Gastrocnemius medialis (tissue), 4 donors: ENCODE measurements around the gene C19orf25. TPM values are rescaled to one million over a fixed set of nuclear protein-coding genes. Genes with fewer than 3 reads are reported as not detected.

Source experiments
- ATAC-seq, 2 donors: fragments of 150-250 bp; one replicate each; pipeline ENCODE4 v1.9.1; 2016
- DNase-seq, 2 donors: peaks; one replicate each; pipeline ENCODE4 v3.0.0-alpha.2; 2019
- H3K27ac ChIP-seq, 4 donors: fragments of 200-600 bp; sonication (generic); 1 replicate in 1 of 4; 2 replicates in 3 of 4; pipeline ENCODE4 v1.5.1; 2016 to 2018; ENCODE audit warnings: mild to moderate bottlenecking in 2 of 4, moderate library complexity in 1 of 4
- H3K27me3 ChIP-seq, 3 donors: fragments of 200-600 bp; sonication (generic) in 2 of 3; 1 replicate in 1 of 3; 2 replicates in 2 of 3; pipeline versions ENCODE4 v1.5.1 to v1.6.0; 2016 to 2019; ENCODE audit warnings: mild to moderate bottlenecking in 1 of 3, moderate library complexity in 1 of 3
- H3K36me3 ChIP-seq, 2 donors: fragments of 200-600 bp; sonication (generic) in 1 of 2; one replicate each; pipeline ENCODE4 v1.5.1; 2017 to 2018
- H3K4me1 ChIP-seq, 2 donors: fragments of 200-600 bp; sonication (generic) in 1 of 2; one replicate each; pipeline ENCODE4 v1.5.1; 2016 to 2017; ENCODE audit warnings: mild to moderate bottlenecking in 2 of 2
- H3K4me3 ChIP-seq, 4 donors: fragments of 200-600 bp; sonication (generic) in 3 of 4; 1 replicate in 1 of 4; 2 replicates in 3 of 4; pipeline ENCODE4 v1.5.1; 2016 to 2019; ENCODE audit warnings: mild to moderate bottlenecking in 2 of 4
- H3K9me3 ChIP-seq, 3 donors: fragments of 200-600 bp; sonication (generic) in 2 of 3; 1 replicate in 1 of 3; 2 replicates in 2 of 3; pipeline ENCODE4 v1.5.1; 2016 to 2019
- CTCF ChIP-seq, 5 experiments: fragments of 450-650 bp in 3 of 5; fragments of 200-600 bp in 2 of 5; sonication (generic) in 2 of 5; IDR thresholded peaks in 4 of 5; conservative IDR thresholded peaks in 1 of 5; 1 replicate in 4 of 5; 2 replicates in 1 of 5; pipeline ENCODE4 v1.5.1; 2016 to 2019; ENCODE audit warnings: antibody characterized with exemption in 5 of 5, mild to moderate bottlenecking in 3 of 5, moderate library complexity in 3 of 5
- POLR2A ChIP-seq, 2 donors: fragments of 450-650 bp; IDR thresholded peaks; one replicate each; pipeline ENCODE4 v1.6.1; 2017; ENCODE audit warnings: antibody characterized with exemption in 2 of 2, mild to moderate bottlenecking in 2 of 2, moderate library complexity in 2 of 2
- in situ Hi-C, 4 donors: fragments of 200-750 bp; cut with MboI; loops; one replicate each; pipeline versions ENCODE4 v1.15.0 to v1.8.0; 2017; ENCODE audit warnings: low sequenced_read_pairs in 4 of 4
- intact Hi-C: fragments of 100-400 bp; cut with DNase I; formaldehyde crosslinking; loops from one replicate; pipeline ENCODE4 v1.15.1; 2023; ENCODE audit warnings: low total_unique reads
- total RNA-seq, 4 donors: library from RNA; depleted of rRNA; stranded (reverse); fragments of >200 nt; gene quantifications; one replicate each; pipeline versions ENCODE4 v1.1.0 to v1.2.3, GENCODE V29; 2016

The C19orf25 gene
- total RNA-seq, 4 donors from 2014 or later, result 18.7 to 25.7 (median 19.9) TPM

GRCh38 chr19:1452802-1453524, 26.1 kb downstream of the C19orf25 start:
- in situ Hi-C loops (no loop called here), intact Hi-C loops (no loop called here)
- Histone ChIP-seq H3K4me3 (no peak overlapping the region), H3K27ac (no peak overlapping the region), H3K4me1 (peaks cover 0 to 9% of the 10 kb centered on the region in 2 donors), H3K9me3 (no peaks in the 10 kb centered on the region), H3K27me3 (peaks cover 87 to 95% (median 92%) of the 10 kb centered on the region in 3 donors), H3K36me3 (no peaks in the 10 kb centered on the region)
- ATAC-seq (no peak), DNase-seq (no peak)
- no peak for TF ChIP-seq POLR2A (IDR thresholded peaks at IDR 0.05)
- no peak for TF ChIP-seq CTCF (IDR thresholded peaks at IDR 0.05 in 4 of 5, conservative IDR thresholded peaks at IDR 0.05 in 1 of 5)

DNA sequence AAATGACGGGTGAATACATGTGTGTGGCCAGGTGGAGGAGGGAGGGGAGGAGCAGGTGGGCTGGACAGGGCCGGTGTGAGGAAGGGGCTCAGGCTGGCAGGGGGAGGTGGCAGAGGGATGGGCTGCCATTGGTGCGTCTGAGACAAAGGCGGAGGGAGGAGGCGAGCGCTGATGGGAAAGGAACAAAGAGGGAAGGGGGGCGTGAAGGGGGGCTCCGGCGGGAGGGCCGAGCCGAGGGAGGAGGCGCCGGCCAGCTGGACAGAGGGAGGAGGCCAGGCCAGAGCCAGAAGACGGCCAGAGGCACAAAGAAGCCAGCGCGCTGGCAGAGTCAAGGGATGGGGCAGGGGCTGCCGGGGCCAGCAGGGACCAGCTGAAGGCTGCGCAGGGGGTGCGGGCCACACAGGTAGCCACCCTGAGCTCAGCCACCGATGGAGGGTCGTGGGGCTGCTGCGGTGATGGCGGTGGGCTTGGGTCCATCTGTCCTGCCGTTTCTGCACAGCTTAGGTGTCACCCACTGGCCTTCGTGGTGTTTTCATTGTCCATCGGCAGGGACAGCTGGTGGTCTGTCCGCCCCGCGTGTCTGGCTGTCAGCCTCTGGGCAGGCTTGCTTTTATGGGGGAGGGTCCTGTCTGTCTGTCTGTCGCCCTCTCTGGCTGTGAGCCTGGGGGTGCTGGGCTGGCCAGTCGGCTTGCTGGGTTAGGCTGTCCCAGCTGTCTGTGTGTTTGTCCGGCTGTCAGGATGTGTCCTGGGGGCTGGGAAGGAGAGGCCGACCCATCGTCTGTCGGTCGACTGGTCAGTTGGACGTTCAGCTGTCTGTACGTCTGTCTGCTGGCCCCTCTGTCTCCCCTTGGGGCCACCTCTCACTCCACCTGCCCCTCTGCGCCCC, 26.9 kb downstream of the C19orf25 start:
- no peak for TF ChIP-seq POLR2A (IDR thresholded peaks at IDR 0.05)
- no peak for TF ChIP-seq CTCF (IDR thresholded peaks at IDR 0.05 in 4 of 5, conservative IDR thresholded peaks at IDR 0.05 in 1 of 5)
- no peak for ATAC-seq
- Histone ChIP-seq H3K9me3 (no peaks in the 10 kb centered on the region), H3K36me3 (no peaks in the 10 kb centered on the region), H3K4me3 (no peak overlapping the region), H3K27me3 (peaks cover 92 to 98% (median 95%) of the 10 kb centered on the region in 3 donors), H3K4me1 (peaks cover 0 to 9% of the 10 kb centered on the region in 2 donors), H3K27ac (no peak overlapping the region)
- in situ Hi-C loops, result no loop called here
- intact Hi-C loops, result no loop called here
- DNase-seq, result no peak

DNA sequence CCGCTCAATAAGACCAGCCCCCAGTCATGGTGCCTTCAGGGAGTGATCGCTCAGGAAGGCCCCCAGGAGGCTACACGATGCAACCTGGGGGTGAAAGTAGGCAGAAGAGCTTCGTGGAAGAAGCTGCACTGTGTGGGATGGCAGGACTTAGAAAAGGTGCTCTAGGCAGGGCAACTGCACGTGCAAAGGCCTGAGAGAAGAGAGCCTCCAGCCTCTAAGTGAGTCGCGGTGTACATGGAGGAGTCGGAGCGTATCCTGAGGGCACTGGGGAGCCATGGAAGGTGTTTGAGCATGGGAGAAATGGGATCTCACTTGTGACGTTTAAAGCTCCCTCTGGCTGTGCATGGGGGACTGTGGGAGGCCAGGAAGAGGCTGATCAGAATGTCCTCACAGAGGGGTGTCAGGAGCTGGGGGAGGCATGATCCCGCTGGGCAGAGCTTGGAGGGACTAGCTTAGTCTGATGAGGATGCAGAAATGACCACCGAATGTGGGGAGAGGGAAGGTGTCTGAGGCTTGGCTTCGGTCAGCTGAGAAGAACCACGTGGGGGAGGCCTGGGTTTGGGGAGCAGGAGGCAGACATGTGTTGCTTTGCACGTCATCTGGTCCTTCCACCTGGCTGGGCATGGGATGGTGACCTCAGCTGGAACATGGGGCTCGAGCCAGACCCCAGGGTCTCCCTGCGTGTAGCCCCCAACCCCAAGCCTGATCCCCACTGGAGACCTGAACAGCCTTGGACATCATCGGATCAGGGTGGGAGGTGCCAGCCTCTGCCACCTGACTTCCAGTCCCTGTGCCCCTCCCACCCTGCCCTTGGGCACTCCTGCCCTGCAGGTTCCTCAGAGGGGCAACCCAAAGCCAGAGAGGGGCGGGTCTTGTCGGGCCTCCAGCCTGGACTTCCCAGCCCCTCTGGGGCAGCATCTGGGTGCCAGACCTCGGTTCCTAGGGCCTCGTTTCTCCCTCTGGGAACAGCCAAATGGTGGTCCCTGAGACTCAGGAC, 28.0 kb downstream of the C19orf25 start:
- ATAC-seq, result no peak
- intact Hi-C loops, result no loop called here
- Histone ChIP-seq H3K4me1 (peaks cover 0 to 9% of the 10 kb centered on the region in 2 donors), H3K4me3 (no peak overlapping the region), H3K9me3 (no peaks in the 10 kb centered on the region), H3K27ac (no peak overlapping the region), H3K27me3 (peaks cover 92 to 97% (median 94%) of the 10 kb centered on the region in 3 donors), H3K36me3 (no peaks in the 10 kb centered on the region)
- in situ Hi-C loops, result no loop called here
- DNase-seq, result no peak
- TF ChIP-seq POLR2A (IDR thresholded peaks at IDR 0.05) (no peak), CTCF (IDR thresholded peaks at IDR 0.05 in 4 of 5, conservative IDR thresholded peaks at IDR 0.05 in 1 of 5) (no peak)
